H9 (cell line): Measurements from ENCODE around the gene CHST13. TPM values are rescaled to one million over a fixed set of nuclear protein-coding genes. Genes with fewer than 3 reads are reported as not detected.

Source experiments
- DNase-seq: peaks from one replicate; pipeline ENCODE4 v3.0.0-alpha.2; 2017
- H2AFZ ChIP-seq: one replicate; pipeline ENCODE4 v1.6.1; 2013; ENCODE audit warnings: mild to moderate bottlenecking, low read length, control low read depth, moderate library complexity
- H2AK5ac ChIP-seq: 2 replicates; pipeline ENCODE4 v1.6.1; 2013; ENCODE audit warnings: low read length, control low read depth, mixed read lengths; ENCODE audit not compliant: insufficient read length
- H2BK120ac ChIP-seq: one replicate; pipeline ENCODE4 v1.6.1; 2013; ENCODE audit warnings: low read depth, mild to moderate bottlenecking, low read length, control low read depth, inconsistent platforms; ENCODE audit not compliant: poor library complexity, severe bottlenecking
- H2BK12ac ChIP-seq: 2 replicates; pipeline ENCODE4 v1.6.1; 2013; ENCODE audit warnings: low read length, control low read depth, mixed read lengths, low read depth; ENCODE audit not compliant: insufficient read length
- H2BK15ac ChIP-seq: 2 replicates; pipeline ENCODE4 v1.6.1; 2013; ENCODE audit warnings: low read depth, low read length, control low read depth
- H2BK20ac ChIP-seq: one replicate; pipeline ENCODE4 v1.6.1; 2013; ENCODE audit warnings: low read depth, mild to moderate bottlenecking, low read length, control low read depth, inconsistent platforms; ENCODE audit not compliant: poor library complexity, severe bottlenecking
- H2BK5ac ChIP-seq: 2 replicates; pipeline ENCODE4 v1.6.1; 2013; ENCODE audit warnings: low read length, control low read depth, mixed read lengths; ENCODE audit not compliant: insufficient read length
- H3K14ac ChIP-seq: 2 replicates; pipeline ENCODE4 v1.6.1; 2013; ENCODE audit warnings: low read length, control low read depth; ENCODE audit not compliant: insufficient read depth
- H3K18ac ChIP-seq: 2 replicates; pipeline ENCODE4 v1.6.1; 2013; ENCODE audit warnings: low read depth, mild to moderate bottlenecking, mixed read lengths, low read length, control low read depth; ENCODE audit not compliant: insufficient read length
- H3K23ac ChIP-seq: 2 replicates; pipeline ENCODE4 v1.6.1; 2013; ENCODE audit warnings: low read length, control low read depth, mixed read lengths, low read depth; ENCODE audit not compliant: insufficient read length
- H3K23me2 ChIP-seq: 2 replicates; pipeline ENCODE4 v1.6.1; 2013; ENCODE audit warnings: low read depth, mild to moderate bottlenecking, mixed read lengths, low read length, control low read depth; ENCODE audit not compliant: insufficient read length, poor library complexity, severe bottlenecking
- H3K27ac ChIP-seq: 2 replicates; pipeline ENCODE4 v1.5.1; 2013; ENCODE audit warnings: low read length, control low read depth, mixed read lengths, low read depth; ENCODE audit not compliant: insufficient read length
- H3K27me3 ChIP-seq: 2 replicates; pipeline ENCODE4 v1.6.1; 2013; ENCODE audit warnings: low read length, control low read depth, inconsistent platforms; ENCODE audit not compliant: insufficient read depth
- H3K4ac ChIP-seq: 2 replicates; pipeline ENCODE4 v1.6.1; 2013; ENCODE audit warnings: low read depth, mild to moderate bottlenecking, control low read depth, inconsistent platforms, low read length, moderate library complexity
- H3K4me1 ChIP-seq: 2 replicates; pipeline ENCODE4 v1.6.1; 2013; ENCODE audit warnings: low read length, control low read depth, inconsistent platforms; ENCODE audit not compliant: insufficient read depth
- H3K4me2 ChIP-seq: 2 replicates; pipeline ENCODE4 v1.6.1; 2013; ENCODE audit warnings: low read length, control low read depth, mixed read lengths; ENCODE audit not compliant: insufficient read length, insufficient read depth
- H3K56ac ChIP-seq: 2 replicates; pipeline ENCODE4 v1.6.1; 2013; ENCODE audit warnings: low read depth, mild to moderate bottlenecking, mixed read lengths, low read length, control low read depth; ENCODE audit not compliant: insufficient read length
- H3K79me1 ChIP-seq: 2 replicates; pipeline ENCODE4 v1.6.1; 2013; ENCODE audit warnings: low read depth, mild to moderate bottlenecking, moderate library complexity, low read length, control low read depth, inconsistent platforms; ENCODE audit not compliant: insufficient read depth, poor library complexity, severe bottlenecking
- H3K79me2 ChIP-seq: 2 replicates; pipeline ENCODE4 v1.6.1; 2013; ENCODE audit warnings: low read length, control low read depth, inconsistent platforms; ENCODE audit not compliant: insufficient read depth
- H3K9ac ChIP-seq: 2 replicates; pipeline ENCODE4 v1.6.1; 2013; ENCODE audit warnings: low read length, control low read depth, mixed read lengths; ENCODE audit not compliant: insufficient read length; ENCODE audit errors: extremely low read depth
- H3K9me3 ChIP-seq: one replicate; pipeline ENCODE4 v1.6.1; 2013; ENCODE audit warnings: low read depth, low read length, inconsistent platforms; ENCODE audit not compliant: control insufficient read depth
- H3T11ph ChIP-seq: one replicate; pipeline ENCODE4 v1.6.1; 2013; ENCODE audit warnings: mild to moderate bottlenecking, low read length, control low read depth, inconsistent platforms
- H4K20me1 ChIP-seq: one replicate; pipeline ENCODE4 v1.6.1; 2013; ENCODE audit not compliant: control insufficient read depth, insufficient read length, insufficient read depth
- H4K5ac ChIP-seq: 2 replicates; pipeline ENCODE4 v1.6.1; 2013; ENCODE audit warnings: low read depth, mild to moderate bottlenecking, mixed read lengths, low read length, control low read depth; ENCODE audit not compliant: insufficient read length
- H4K8ac ChIP-seq: replicated peaks from 2 replicates; pipeline ENCODE4 v1.6.1; 2013; ENCODE audit warnings: low read length, control low read depth, mixed read lengths, low read depth; ENCODE audit not compliant: insufficient read length
- H4K91ac ChIP-seq: 2 replicates; pipeline ENCODE4 v1.6.1; 2013; ENCODE audit warnings: low read depth, mild to moderate bottlenecking, moderate library complexity, mixed read lengths, low read length, control low read depth; ENCODE audit not compliant: insufficient read length
- H3K27ac Mint-ChIP-seq, 3 experiments: 2 replicates in 2 of 3; 3 replicates in 1 of 3; pipeline ENCODE4 v1.8.0; 2020 to 2021; ENCODE audit warnings: mixed read lengths in 3 of 3, mild to moderate bottlenecking in 1 of 3, moderate library complexity in 1 of 3
- H3K27me3 Mint-ChIP-seq: 2 replicates; pipeline ENCODE4 v1.8.0; 2021; ENCODE audit warnings: low read depth, mild to moderate bottlenecking, moderate library complexity, mixed read lengths
- H3K36me3 Mint-ChIP-seq, 3 experiments: 2 replicates in 2 of 3; 3 replicates in 1 of 3; pipeline ENCODE4 v1.8.0; 2020 to 2021; ENCODE audit warnings: low read depth in 3 of 3, mixed read lengths in 3 of 3; ENCODE audit not compliant: insufficient read depth in 1 of 3
- H3K4me1 Mint-ChIP-seq, 2 experiments: 2 replicates each; pipeline ENCODE4 v1.8.0; 2020; ENCODE audit warnings: mixed read lengths in 2 of 2
- H3K4me3 Mint-ChIP-seq, 2 experiments: 2 replicates in 1 of 2; 3 replicates in 1 of 2; pipeline ENCODE4 v1.8.0; 2020 to 2021; ENCODE audit warnings: mild to moderate bottlenecking in 2 of 2, mixed read lengths in 2 of 2, moderate library complexity in 1 of 2
- H3K9me3 Mint-ChIP-seq, 2 experiments: 2 replicates in 1 of 2; 3 replicates in 1 of 2; pipeline ENCODE4 v1.8.0; 2020; ENCODE audit warnings: mild to moderate bottlenecking in 2 of 2, mixed read lengths in 2 of 2, moderate library complexity in 1 of 2
- CTCF ChIP-seq: fragments of 200-600 bp; sonication (generic); conservative IDR thresholded peaks from 3 replicates; pipeline ENCODE4 v1.8.0; 2021; ENCODE audit warnings: antibody characterized with exemption, mild to moderate bottlenecking
- WGBS: extraction: QIAGEN DNeasy Blood & Tissue Kit; methylation state at CpG from one replicate; pipeline ENCODE4 v1.1.7; 2013; ENCODE audit warnings: missing lambda C conversion rate, low lambda C conversion rate, mixed read lengths; ENCODE audit not compliant: insufficient read length; ENCODE audit errors: extremely low coverage; 5-methylcytosine and 5-hydroxymethylcytosine counted together
- total RNA-seq: library from RNA; stranded (reverse); gene quantifications from 2 replicates; pipeline ENCODE4 v1.2.1, GENCODE V29; 2021

The CHST13 gene
- total RNA-seq, 1 experiment from 2014 or later = 0.85 TPM

GRCh38 chr3:126479642-126480041 lies 44.3 kb upstream of the CHST13 start:
- H3K79me1 ChIP-seq = no peaks in the 10 kb centered on the region
- no CpG with 5 or more reads among the region's 1 CpG for WGBS
- Mint-ChIP-seq H3K4me1 (peaks cover 19 to 26% of the 10 kb centered on the region in 2 experiments), H3K4me3 (no peak overlapping the region), H3K27ac (no peak overlapping the region), H3K36me3 (no peaks in the 10 kb centered on the region; a peak in 1 of 7 replicates), H3K9me3 (no peaks in the 10 kb centered on the region; a peak in 2 of 5 replicates), H3K27me3 (peaks cover 5% of the 10 kb centered on the region)
- DNase-seq = no peak
- no peak overlapping the region for H2BK120ac ChIP-seq
- H4K91ac ChIP-seq = no peak overlapping the region
- no peak overlapping the region for H2AK5ac ChIP-seq
- H3K27ac ChIP-seq = no peak overlapping the region
- no peak overlapping the region for H3K4ac ChIP-seq
- H3K18ac ChIP-seq = no peak overlapping the region
- no peaks in the 10 kb centered on the region for H3K9me3 ChIP-seq
- no peak overlapping the region for H3K9ac ChIP-seq
- H3K4me1 ChIP-seq = peaks cover 8% of the 10 kb centered on the region; the same call in 1 of the 2 replicates
- TF ChIP-seq CTCF = no peak
- no peak overlapping the region for H4K5ac ChIP-seq
- no peak overlapping the region for H3K56ac ChIP-seq
- no peaks in the 10 kb centered on the region for H3K79me2 ChIP-seq
- no peak overlapping the region for H4K8ac ChIP-seq
- H4K20me1 ChIP-seq = no peaks in the 10 kb centered on the region
- H3K27me3 ChIP-seq = no peaks in the 10 kb centered on the region
- no peak overlapping the region for H2BK5ac ChIP-seq
- no peak overlapping the region for H2AFZ ChIP-seq
- no peak overlapping the region for H3K4me2 ChIP-seq
- H3K23ac ChIP-seq = no peak overlapping the region
- H2BK12ac ChIP-seq = no peak overlapping the region
- no peak overlapping the region for H2BK20ac ChIP-seq
- no peak overlapping the region for H2BK15ac ChIP-seq
- H3K23me2 ChIP-seq = peaks cover 9% of the 10 kb centered on the region
- no peak overlapping the region for H3K14ac ChIP-seq
- no peak overlapping the region for H3T11ph ChIP-seq
